Measurements from ENCODE around the gene HNRNPCL1.
"Not testable (repeated sequence)": the region's sequence is repeated elsewhere in the genome, so short reads cannot be mapped to it uniquely, and the experiment has no call there.

Gene HNRNPCL1

GRCh38 chr1:12848620-12849019 is at the start of gene HNRNPCL1:
HNRNPCL1 (minus strand) TSS chr1:12848720; CDS start chr1:12848289, 431 bp downstream.
- not testable (repeated sequence) for DNase-seq

GRCh38 chr1:12898170-12898569 is 49.6 kb upstream of the HNRNPCL1 start, which contains the start of gene PRAMEF10:
PRAMEF10 (minus strand) TSS chr1:12898270; CDS start chr1:12895847, 2,423 bp downstream.
- not testable (repeated sequence) for DNase-seq

- not testable (repeated sequence) for DNase-seq
Measured at GRCh38 chr1:12886101-12886500, 37.6 kb upstream of the HNRNPCL1 start, which contains the start of gene PRAMEF4. PRAMEF4 (minus strand) TSS chr1:12886201; CDS start chr1:12883394, 2,807 bp downstream.

GRCh38 chr1:12878453-12878852 is 29.9 kb upstream of the HNRNPCL1 start:
- not testable (repeated sequence) for DNase-seq

GRCh38 chr1:12863131-12863880 is 14.8 kb upstream of the HNRNPCL1 start:
- not testable (repeated sequence) for DNase-seq

- DNase-seq = not testable (repeated sequence)
Measured at GRCh38 chr1:12856786-12857185, 8.3 kb upstream of the HNRNPCL1 start, which contains the start of gene PRAMEF2. PRAMEF2 (plus strand) TSS chr1:12857086; CDS start chr1:12859010, 1,924 bp downstream.

- no peak for DNase-seq
Measured at GRCh38 chr1:12851779-12852178, 3.3 kb upstream of the HNRNPCL1 start.

GRCh38 chr1:12833251-12833650 is 15.3 kb downstream of the HNRNPCL1 start:
- not testable (repeated sequence) for DNase-seq

- not testable (repeated sequence) for DNase-seq
Measured at GRCh38 chr1:12831310-12831709, 17.2 kb downstream of the HNRNPCL1 start, which contains the start of gene PRAMEF11. PRAMEF11 (minus strand) TSS chr1:12831410; CDS start chr1:12828789, 2,621 bp downstream.

GRCh38 chr1:12819061-12819460 is 29.5 kb downstream of the HNRNPCL1 start:
- DNase-seq = not testable (repeated sequence)

GRCh38 chr1:12811409-12811784 is 37.1 kb downstream of the HNRNPCL1 start:
- no peak for DNase-seq

GRCh38 chr1:12810691-12811408 is 37.7 kb downstream of the HNRNPCL1 start:
- no peak for DNase-seq

- no peak for DNase-seq
Measured at GRCh38 chr1:12809933-12810332, 38.6 kb downstream of the HNRNPCL1 start.

- DNase-seq = no peak
Measured at GRCh38 chr1:12799730-12800129, 48.8 kb downstream of the HNRNPCL1 start.

- no peak for DNase-seq
Measured at GRCh38 chr1:12798911-12799310, 49.6 kb downstream of the HNRNPCL1 start.
